K562 (cell line): ENCODE data around the gene FARSB. TPM values are rescaled to one million over a fixed set of nuclear protein-coding genes. Genes with fewer than 3 reads are reported as not detected.

Experiments
- ATAC-seq: fragments of 200-7000 bp; cut with Tn5 transposase; 3 replicates; pipeline ENCODE4 v1.9.1; 2020; ENCODE audit warnings: moderate library complexity
- BruUV-seq: library from RNA; stranded (reverse); fragments of 400-500 nt; replicated peaks from 2 replicates; lab custom pipeline; 2021; lab: Mats Ljungman, UMichigan
- CTCF ChIA-PET: fragments of 300-600 bp; formaldehyde crosslinking; extraction: SDS; loops from one replicate; lab custom pipeline; 2021; ENCODE audit warnings: low intra/inter-chr PET ratio; lab: Yijun Ruan, JAX
- POLR2A ChIA-PET: fragments of 300-600, 350-650 bp; sonication (Branson Sonifier 250); formaldehyde crosslinking; extraction: SDS; loops from one replicate; lab custom pipeline; 2021; ENCODE audit warnings: antibody characterized with exemption, inconsistent platforms; lab: Yijun Ruan, JAX
- DNase-seq, 4 experiments: peaks; one replicate each; pipeline versions ENCODE4 v3.0.0 to v3.0.0-alpha.2; 2011 to 2018; ENCODE audit warnings: low spot score in 3 of 4, mixed read lengths in 3 of 4; ENCODE audit errors: extremely low read depth in 1 of 4
- FAIRE-seq: peaks from 2 replicates; lab custom pipeline; 2011; peaks lifted over from hg19 to GRCh38; lab: Jason Lieb, UNC
- H2AFZ ChIP-seq: 2 replicates; pipeline ENCODE4 v1.6.0; 2011; ENCODE audit warnings: low read depth, low read length, control low read depth, inconsistent platforms
- H3K27ac ChIP-seq: fragments of 200-600 bp; 3 replicates; pipeline ENCODE4 v1.8.0; 2011; ENCODE audit warnings: low read depth, mild to moderate bottlenecking, control low read depth, inconsistent platforms, low read length, moderate library complexity, mixed read lengths; ENCODE audit errors: extremely low read depth
- H3K27me3 ChIP-seq, 2 experiments: fragments of 300-600 bp in 1 of 2; 2 replicates in 1 of 2; 3 replicates in 1 of 2; pipeline versions ENCODE4 v1.6.0 to v1.8.0; 2011; ENCODE audit warnings: inconsistent platforms in 2 of 2, low read length in 2 of 2, mild to moderate bottlenecking in 1 of 2, mixed read lengths in 1 of 2, moderate library complexity in 1 of 2; ENCODE audit not compliant: control insufficient read depth in 2 of 2, insufficient read depth in 2 of 2
- H3K36me3 ChIP-seq: fragments of 300-600 bp; 3 replicates; pipeline ENCODE4 v1.8.0; 2011; ENCODE audit warnings: mild to moderate bottlenecking, low read length, inconsistent platforms; ENCODE audit not compliant: control insufficient read depth, insufficient read depth
- H3K4me1 ChIP-seq, 2 experiments: fragments of 200-600 bp in 1 of 2; replicated peaks in 1 of 2; 2 replicates in 1 of 2; 3 replicates in 1 of 2; pipeline versions ENCODE4 v1.5.1 to v1.8.0; 2011; ENCODE audit warnings: inconsistent platforms in 2 of 2, low read length in 2 of 2, mild to moderate bottlenecking in 1 of 2, mixed read lengths in 1 of 2, moderate library complexity in 1 of 2; ENCODE audit not compliant: control insufficient read depth in 2 of 2, insufficient read depth in 2 of 2
- H3K4me2 ChIP-seq: 2 replicates; pipeline ENCODE4 v1.6.1; 2011; ENCODE audit warnings: low read length, control low read depth, inconsistent platforms, mixed read lengths; ENCODE audit not compliant: insufficient read depth
- H3K4me3 ChIP-seq: fragments of 200-600 bp; sonication (generic), shearing (Covaris generic); 2 replicates; pipeline ENCODE4 v1.5.1; 2016; ENCODE audit warnings: control low read depth, inconsistent platforms
- H3K79me2 ChIP-seq: fragments of 200-600 bp; 3 replicates; pipeline ENCODE4 v1.8.0; 2011; ENCODE audit warnings: low read length, inconsistent platforms; ENCODE audit not compliant: control insufficient read depth, insufficient read depth
- H3K9ac ChIP-seq, 2 experiments: 2 replicates each; pipeline versions ENCODE4 v1.6.0 to v1.6.1; 2011; ENCODE audit warnings: low read depth in 2 of 2, low read length in 2 of 2, control low read depth in 1 of 2, inconsistent platforms in 1 of 2, mild to moderate bottlenecking in 1 of 2, mixed read lengths in 1 of 2; ENCODE audit not compliant: insufficient read depth in 1 of 2
- H3K9me1 ChIP-seq: one replicate; pipeline ENCODE4 v1.6.0; 2011; ENCODE audit warnings: inconsistent platforms, mild to moderate bottlenecking, low read length, moderate library complexity; ENCODE audit not compliant: control insufficient read depth, insufficient read depth
- H3K9me3 ChIP-seq: replicated peaks from 2 replicates; pipeline ENCODE4 v1.5.1; 2011; ENCODE audit warnings: low read depth, low read length, inconsistent platforms; ENCODE audit not compliant: control insufficient read depth, insufficient read depth
- H4K20me1 ChIP-seq: replicated peaks from 2 replicates; pipeline ENCODE4 v1.6.1; 2011; ENCODE audit warnings: low read length, inconsistent platforms, mixed read lengths; ENCODE audit not compliant: control insufficient read depth, insufficient read depth
- CXXC5 ChIP-seq: fragments of 250-450 bp; sonication (Bioruptor Pico); IDR thresholded peaks from 2 replicates; pipeline ENCODE4 v1.8.0; 2022; ENCODE audit warnings: inconsistent platforms, mild to moderate bottlenecking, moderate library complexity
- DMBX1 ChIP-seq: fragments of 250-450 bp; sonication (Bioruptor Pico); IDR thresholded peaks from 2 replicates; pipeline ENCODE4 v1.8.0; 2022; ENCODE audit warnings: inconsistent platforms, mild to moderate bottlenecking, moderate library complexity, borderline replicate concordance
- ETS2 ChIP-seq: IDR thresholded peaks from 2 replicates; pipeline ENCODE4 v1.6.1; 2016; ENCODE audit warnings: borderline replicate concordance, missing genetic modification characterization, mild to moderate bottlenecking, moderate library complexity, missing compliant biosample characterization; ENCODE audit not compliant: poor library complexity, severe bottlenecking
- SMARCB1 ChIP-seq: IDR thresholded peaks from 2 replicates; pipeline ENCODE4 v1.6.1; 2011; ENCODE audit warnings: improper control_type of control experiment, low read depth; ENCODE audit not compliant: insufficient read length
- STAT6 ChIP-seq: sonication (generic); formaldehyde crosslinking; IDR thresholded peaks from 2 replicates; pipeline ENCODE4 v1.8.1; 2023; ENCODE audit warnings: mild to moderate bottlenecking, missing genetic modification reagents
- ZC3H4 ChIP-seq: sonication (generic); formaldehyde crosslinking; IDR thresholded peaks from 2 replicates; pipeline ENCODE4 v1.9.0; 2021; ENCODE audit warnings: missing genetic modification reagents, borderline replicate concordance
- ZNF239 ChIP-seq: fragments of 250-450 bp; sonication (Bioruptor Pico); IDR thresholded peaks from 2 replicates; pipeline ENCODE4 v1.4.0; 2020; ENCODE audit warnings: mild to moderate bottlenecking
- ZNF316 ChIP-seq: fragments of 450-650 bp; IDR thresholded peaks from 2 replicates; pipeline ENCODE4 v1.6.1; 2016
- ZNF551 ChIP-seq: fragments of 250-450 bp; sonication (Bioruptor Pico); IDR thresholded peaks from 2 replicates; pipeline ENCODE4 v1.5.0; 2021; ENCODE audit warnings: mild to moderate bottlenecking, moderate library complexity
- WGBS: fragments of 100-300 bp; shearing (Covaris generic); methylation state at CpG from one replicate; pipeline ENCODE4 v1.1.6; 2016; ENCODE audit warnings: low coverage, mixed read lengths; ENCODE audit not compliant: insufficient coverage; ENCODE audit errors: missing lambda C conversion rate; 5-methylcytosine and 5-hydroxymethylcytosine counted together
- in situ Hi-C: fragments of 300-500 bp; cut with MboI; formaldehyde crosslinking; loops from 4 replicates; pipeline ENCODE4 v1.15.0; 2018; ENCODE audit warnings: inconsistent platforms, mixed read lengths
- intact Hi-C: fragments of 100-400 bp; cut with micrococcal nuclease; formaldehyde crosslinking; loops from 2 replicates; pipeline ENCODE4 v1.14.2; 2022
- polyA plus RNA-seq, 8 experiments: library from polyadenylated mRNA; depleted of rRNA in 4 of 8; stranded (reverse) in 5 of 8; unstranded in 3 of 8; fragments of >200 nt; fragmentation: Nextera tagmentation in 2 of 8; fragmentation: Illumina TruSeq in 1 of 8; extraction: Ambion mirVana in 2 of 8; extraction: Trizol in 1 of 8; gene quantifications; 2 replicates each; pipeline versions ENCODE4 v1.2.1 to v1.2.3, GENCODE V29; 2011 to 2014; ENCODE audit warnings: inconsistent platforms in 1 of 8, missing spikeins in 1 of 8
- total RNA-seq, 7 experiments: library from RNA; depleted of rRNA in 6 of 7; stranded (reverse); fragments of >200 nt in 6 of 7; fragmentation: Illumina TruSeq in 2 of 7; extraction: Trizol in 2 of 7; gene quantifications; 2 replicates each; pipeline versions ENCODE4 v1.2.1 to v1.2.3, GENCODE V29; 2011 to 2021; ENCODE audit warnings: low replicate concordance in 1 of 7

The FARSB gene
- total and polyA plus RNA-seq, 9 of the 15 experiments (the other 6 are each of a cell fraction or from before 2014, with no cell fraction given) = 26.6 to 171 (median 55.7) TPM

GRCh38 chr2:222594679-222595078 is 61.2 kb downstream of the FARSB start:
- Histone ChIP-seq H3K9ac (no peak overlapping the region), H3K79me2 (peaks cover 4% of the 10 kb centered on the region; the same call in 1 of the 3 replicates), H4K20me1 (no peaks in the 10 kb centered on the region), H3K27ac (no peak overlapping the region), H3K9me1 (no peaks in the 10 kb centered on the region), H3K27me3 (no peaks in the 10 kb centered on the region), H2AFZ (no peak overlapping the region), H3K4me2 (no peak overlapping the region), H3K9me3 (no peaks in the 10 kb centered on the region), H3K36me3 (peaks cover 82% of the 10 kb centered on the region), H3K4me3 (no peak overlapping the region), H3K4me1 (no peaks in the 10 kb centered on the region)
- ChIA-PET POLR2A (interaction anchor here (0.6 to 1.5 kb wide), 3 partner anchors 12 to 335 kb away, joined by 3 read pairs; no protein-coding TSS in a partner anchor), CTCF (no interaction called here)
- FAIRE-seq = no peak
- BruUV-seq = no TSS peak
- WGBS = 92% methylated on average over 1 of the region's 1 CpG
- TF ChIP-seq ZNF316 = no peak
- no peak for TF ChIP-seq DMBX1 (CRISPR knock-in tag)
- no peak for TF ChIP-seq ZNF551 (CRISPR knock-in tag)
- no peak for TF ChIP-seq ETS2 (tag)
- no peak for TF ChIP-seq SMARCB1
- TF ChIP-seq ZC3H4 (CRISPR knock-in tag) = no peak
- TF ChIP-seq STAT6 (CRISPR knock-in tag) = no peak
- no peak for TF ChIP-seq CXXC5 (CRISPR knock-in tag)
- no peak for TF ChIP-seq ZNF239 (CRISPR knock-in tag)
- in situ Hi-C loops (no loop called here), intact Hi-C loops (no loop called here)
- no peak for DNase-seq
- no peak for ATAC-seq
